ENCODE results near the gene TOR4A. TPM values are rescaled to one million over a fixed set of nuclear protein-coding genes. Genes with fewer than 3 reads are reported as not detected.
"Not testable (repeated sequence)": the region's sequence is repeated elsewhere in the genome, so short reads cannot be mapped to it uniquely, and the experiment has no call there.

The TOR4A gene
- total and polyA plus RNA-seq, 4 donors: 2.6 to 14.0 (median 8.2) TPM

DNA sequence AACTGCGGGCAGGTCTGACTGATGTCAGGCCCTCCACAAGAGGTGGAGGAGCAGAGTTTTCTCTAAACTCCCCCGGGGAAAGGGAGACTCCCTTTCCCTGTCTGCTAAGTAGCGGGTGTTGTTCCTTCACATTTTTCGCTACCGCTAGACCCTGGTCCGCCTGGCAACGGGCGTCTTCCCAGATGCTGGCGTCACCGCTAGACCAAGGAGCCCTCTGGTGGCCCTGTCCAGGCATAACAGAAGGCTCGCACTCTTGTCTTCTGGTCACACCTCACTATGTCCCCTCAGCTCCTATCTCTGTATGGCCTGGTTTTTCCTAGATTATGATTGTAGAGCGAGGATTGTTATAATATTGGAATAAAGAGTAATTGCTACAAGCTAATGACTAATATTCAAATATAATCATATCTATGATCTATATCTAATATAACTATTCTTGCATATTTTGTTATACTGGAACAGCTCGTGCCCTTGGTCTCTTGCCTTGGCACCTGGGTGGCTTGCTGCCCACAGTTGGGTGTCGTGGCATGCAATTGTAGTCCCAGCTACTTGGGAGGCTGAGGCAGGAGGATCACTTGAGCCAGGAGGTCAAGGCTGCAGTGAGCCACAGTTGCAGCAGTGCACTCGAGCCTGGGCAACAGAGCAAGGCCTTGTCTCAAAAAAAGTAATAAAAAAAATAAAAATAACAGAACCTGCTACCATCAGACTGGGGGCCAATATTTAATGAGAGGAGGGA lies 15.2 kb upstream of the TOR4A start:
- H3K9me3 ChIP-seq (ENCODE audit: control insufficient read depth, low read length); ATAC-seq (ENCODE audit: low FRiP score); H3K27ac ChIP-seq (ENCODE audit: low read depth in 1 of 2, low read length in 2 of 2); H3K36me3 ChIP-seq (ENCODE audit: control insufficient read depth in 1 of 2, insufficient read depth in 2 of 2, low read length in 1 of 2); H3K27me3 ChIP-seq (ENCODE audit: control insufficient read depth in 1 of 2, insufficient read depth in 2 of 2, low read length in 1 of 2); DNase-seq; intact Hi-C loops (cut with DNase I); H3K4me3 ChIP-seq (ENCODE audit: low read length in 2 of 2); H3K4me1 ChIP-seq (ENCODE audit: control insufficient read depth in 1 of 2, insufficient read depth in 2 of 2, low read length in 2 of 2): not testable (repeated sequence)
- WGBS, 2 donors: 27 to 29% methylated on average over 14 to 15 of the region's 15 CpGs

DNA sequence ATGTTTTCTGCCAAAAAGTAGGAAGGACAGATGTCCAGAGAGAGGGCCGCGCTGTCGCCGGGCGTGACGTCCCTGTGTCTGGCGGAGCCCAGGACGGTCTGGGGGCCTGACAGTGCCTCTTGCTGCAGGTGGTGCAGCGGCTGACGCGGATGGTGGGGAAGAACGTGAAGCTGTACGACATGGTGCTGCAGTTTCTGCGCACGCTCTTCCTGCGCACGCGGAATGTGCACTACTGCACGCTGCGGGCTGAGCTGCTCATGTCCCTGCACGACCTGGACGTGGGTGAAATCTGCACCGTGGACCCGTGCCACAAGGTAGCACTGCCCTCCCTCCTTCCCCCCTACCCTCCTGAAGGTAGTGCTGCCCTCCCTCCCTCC lies 14.6 kb upstream of the TOR4A start:
- Histone ChIP-seq H3K4me1 (ENCODE audit: control insufficient read depth in 1 of 2, insufficient read depth in 2 of 2, low read length in 2 of 2) (no peaks in the 10 kb centered on the region), H3K36me3 (ENCODE audit: control insufficient read depth in 1 of 2, insufficient read depth in 2 of 2, low read length in 1 of 2) (peaks cover 0 to 2% of the 10 kb centered on the region in 2 donors), H3K27me3 (ENCODE audit: control insufficient read depth in 1 of 2, insufficient read depth in 2 of 2, low read length in 1 of 2) (no peaks in the 10 kb centered on the region), H3K9me3 (ENCODE audit: control insufficient read depth, low read length) (no peaks in the 10 kb centered on the region), H3K27ac (ENCODE audit: low read depth in 1 of 2, low read length in 2 of 2) (no peak overlapping the region), H3K4me3 (ENCODE audit: low read length in 2 of 2) (no peak overlapping the region)
- intact Hi-C loops (cut with DNase I): no loop called here
- no peak for DNase-seq
- WGBS, 2 donors: 90 to 93% methylated on average over 24 of the region's 24 CpGs
- ATAC-seq (ENCODE audit: low FRiP score): peak; percentile 51

DNA sequence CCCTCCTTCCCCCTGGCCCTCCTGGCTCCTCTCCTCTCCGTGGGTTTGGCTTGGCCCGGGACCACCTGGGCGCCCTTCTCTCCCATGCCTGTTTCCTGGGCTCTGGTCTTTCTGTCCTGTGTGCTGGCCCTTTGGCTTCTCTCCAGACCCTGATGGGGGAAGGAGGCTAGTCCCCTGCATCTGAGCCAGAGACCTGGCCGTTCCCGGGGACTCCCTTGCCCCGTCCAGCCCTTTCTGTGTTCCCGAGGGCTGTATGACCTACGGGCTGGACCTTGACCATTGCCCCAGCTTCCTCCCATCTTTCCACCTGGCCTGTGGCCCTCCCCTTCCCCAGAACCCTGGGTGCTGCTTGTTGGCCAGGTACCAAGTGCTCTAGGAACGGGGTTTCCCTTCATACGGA lies 14.0 kb upstream of the TOR4A start:
- H3K36me3 ChIP-seq (ENCODE audit: control insufficient read depth in 1 of 2, insufficient read depth in 2 of 2, low read length in 1 of 2): peaks cover 0 to 2% of the 10 kb centered on the region in 2 donors
- ATAC-seq (ENCODE audit: low FRiP score): no peak

DNA sequence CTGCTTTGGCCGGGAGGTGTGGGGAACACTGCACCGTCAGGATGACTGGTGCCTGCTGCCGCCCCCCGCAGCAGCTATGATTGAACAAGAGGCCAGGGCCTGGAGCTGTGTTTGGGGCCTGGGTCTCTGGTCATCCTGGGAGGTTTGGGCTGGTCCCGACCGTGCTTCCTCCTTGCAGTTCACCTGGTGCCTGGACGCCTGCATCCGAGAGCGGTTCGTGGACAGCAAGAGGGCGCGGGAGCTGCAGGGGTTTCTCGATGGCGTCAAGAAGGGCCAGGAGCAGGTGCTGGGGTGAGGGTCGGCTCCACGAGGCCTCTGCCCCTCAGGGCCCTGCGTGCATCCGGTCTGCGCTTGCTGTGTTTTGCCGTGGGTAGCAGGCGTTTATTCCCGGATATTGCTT lies 13.5 kb upstream of the TOR4A start:
- intact Hi-C loops (cut with DNase I): no loop called here
- Histone ChIP-seq H3K27ac (ENCODE audit: low read depth in 1 of 2, low read length in 2 of 2) (no peak overlapping the region), H3K36me3 (ENCODE audit: control insufficient read depth in 1 of 2, insufficient read depth in 2 of 2, low read length in 1 of 2) (peaks cover 0 to 2% of the 10 kb centered on the region in 2 donors), H3K9me3 (ENCODE audit: control insufficient read depth, low read length) (no peaks in the 10 kb centered on the region), H3K4me3 (ENCODE audit: low read length in 2 of 2) (no peak overlapping the region), H3K27me3 (ENCODE audit: control insufficient read depth in 1 of 2, insufficient read depth in 2 of 2, low read length in 1 of 2) (no peaks in the 10 kb centered on the region), H3K4me1 (ENCODE audit: control insufficient read depth in 1 of 2, insufficient read depth in 2 of 2, low read length in 2 of 2) (peaks cover 0 to 4% of the 10 kb centered on the region in 2 donors)
- no peak for ATAC-seq (ENCODE audit: low FRiP score)
- WGBS, 2 donors: 92 to 94% methylated on average over 22 of the region's 22 CpGs
- DNase-seq: peak in 1 of 2 donors; percentile 73

More for the DNA sequence above, 14.0 kb upstream of the TOR4A start:
- Histone ChIP-seq H3K9me3 (ENCODE audit: control insufficient read depth, low read length) (no peaks in the 10 kb centered on the region), H3K27me3 (ENCODE audit: control insufficient read depth in 1 of 2, insufficient read depth in 2 of 2, low read length in 1 of 2) (no peaks in the 10 kb centered on the region), H3K27ac (ENCODE audit: low read depth in 1 of 2, low read length in 2 of 2) (no peak overlapping the region), H3K4me1 (ENCODE audit: control insufficient read depth in 1 of 2, insufficient read depth in 2 of 2, low read length in 2 of 2) (no peaks in the 10 kb centered on the region), H3K4me3 (ENCODE audit: low read length in 2 of 2) (no peak overlapping the region)
- intact Hi-C loops (cut with DNase I): no loop called here
- DNase-seq: no peak
- 78 to 82% methylated on average over 10 of the region's 10 CpGs for WGBS, 2 donors

DNA sequence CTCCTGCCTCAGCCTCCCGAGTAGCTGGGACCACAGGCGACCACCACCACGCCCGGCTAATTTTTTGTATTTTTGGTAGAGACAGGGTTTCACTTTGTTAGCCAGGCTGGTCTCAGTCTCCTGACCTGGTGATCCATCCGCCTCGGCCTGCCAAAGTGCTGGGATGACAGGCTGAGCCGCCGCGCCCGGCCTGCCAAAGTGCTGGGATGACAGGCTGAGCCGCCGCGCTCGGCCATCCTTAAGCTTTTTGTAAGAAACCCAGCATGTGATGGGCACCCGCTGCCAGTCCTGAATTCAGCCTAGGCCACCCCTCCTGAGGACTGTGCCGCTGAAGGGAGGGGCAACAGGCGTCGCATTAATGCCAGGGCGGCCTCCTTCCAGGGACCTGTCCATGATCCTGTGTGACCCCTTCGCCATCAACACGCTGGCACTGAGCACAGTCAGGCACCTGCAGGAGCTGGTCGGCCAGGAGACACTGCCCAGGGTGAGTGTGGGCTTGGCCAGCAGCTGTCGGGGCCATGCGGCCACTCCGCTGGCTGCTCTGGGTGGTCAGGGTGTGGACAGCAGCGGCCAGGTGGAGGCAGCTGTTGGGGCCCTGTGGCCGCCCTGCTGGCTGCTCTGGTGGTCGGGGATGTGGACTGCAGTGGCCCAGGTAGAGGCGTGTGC lies 11.9 kb upstream of the TOR4A start:
- Histone ChIP-seq H3K27me3 (ENCODE audit: control insufficient read depth in 1 of 2, insufficient read depth in 2 of 2, low read length in 1 of 2) (no peaks in the 10 kb centered on the region), H3K36me3 (ENCODE audit: control insufficient read depth in 1 of 2, insufficient read depth in 2 of 2, low read length in 1 of 2) (peaks cover 0 to 2% of the 10 kb centered on the region in 2 donors), H3K27ac (ENCODE audit: low read depth in 1 of 2, low read length in 2 of 2) (no peak overlapping the region), H3K9me3 (ENCODE audit: control insufficient read depth, low read length) (no peaks in the 10 kb centered on the region), H3K4me3 (ENCODE audit: low read length in 2 of 2) (no peak overlapping the region), H3K4me1 (ENCODE audit: control insufficient read depth in 1 of 2, insufficient read depth in 2 of 2, low read length in 2 of 2) (peaks cover 2 to 4% of the 10 kb centered on the region in 2 donors)
- intact Hi-C loops (cut with DNase I): no loop called here
- ATAC-seq (ENCODE audit: low FRiP score) (no peak), DNase-seq (peak in 1 of 2 donors; percentile 35)
- 90 to 96% methylated on average over 29 of the region's 29 CpGs for WGBS, 2 donors

DNA sequence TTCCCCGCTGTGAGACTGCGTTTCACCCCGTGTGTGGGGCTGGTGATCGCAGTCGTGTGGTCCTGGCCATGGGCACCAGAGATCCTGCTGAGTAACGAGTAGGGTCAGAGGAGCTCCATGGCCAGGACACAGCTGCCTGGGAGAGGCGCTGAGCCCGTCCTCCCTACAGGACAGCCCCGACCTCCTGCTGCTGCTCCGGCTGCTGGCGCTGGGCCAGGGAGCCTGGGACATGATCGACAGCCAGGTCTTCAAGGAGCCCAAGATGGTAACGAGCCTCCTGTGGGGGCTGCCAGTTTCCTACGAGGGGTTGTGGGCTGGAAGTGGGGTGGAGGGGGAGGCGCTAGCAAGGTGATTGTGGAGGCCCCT lies 11.4 kb upstream of the TOR4A start:
- intact Hi-C loops (cut with DNase I): no loop called here
- DNase-seq (peak in 1 of 2 donors; percentile 76), ATAC-seq (ENCODE audit: low FRiP score) (no peak)
- H3K4me1 ChIP-seq (ENCODE audit: control insufficient read depth in 1 of 2, insufficient read depth in 2 of 2, low read length in 2 of 2): peaks cover 2 to 4% of the 10 kb centered on the region in 2 donors
- no peak overlapping the region for H3K27ac ChIP-seq (ENCODE audit: low read depth in 1 of 2, low read length in 2 of 2)
- H3K36me3 ChIP-seq (ENCODE audit: control insufficient read depth in 1 of 2, insufficient read depth in 2 of 2, low read length in 1 of 2): peaks cover 0 to 2% of the 10 kb centered on the region in 2 donors
- no peaks in the 10 kb centered on the region for H3K9me3 ChIP-seq (ENCODE audit: control insufficient read depth, low read length)
- H3K27me3 ChIP-seq (ENCODE audit: control insufficient read depth in 1 of 2, insufficient read depth in 2 of 2, low read length in 1 of 2): no peaks in the 10 kb centered on the region
- WGBS, 2 donors: 85 to 89% methylated on average over 15 of the region's 15 CpGs
- H3K4me3 ChIP-seq (ENCODE audit: low read length in 2 of 2): no peak overlapping the region

DNA sequence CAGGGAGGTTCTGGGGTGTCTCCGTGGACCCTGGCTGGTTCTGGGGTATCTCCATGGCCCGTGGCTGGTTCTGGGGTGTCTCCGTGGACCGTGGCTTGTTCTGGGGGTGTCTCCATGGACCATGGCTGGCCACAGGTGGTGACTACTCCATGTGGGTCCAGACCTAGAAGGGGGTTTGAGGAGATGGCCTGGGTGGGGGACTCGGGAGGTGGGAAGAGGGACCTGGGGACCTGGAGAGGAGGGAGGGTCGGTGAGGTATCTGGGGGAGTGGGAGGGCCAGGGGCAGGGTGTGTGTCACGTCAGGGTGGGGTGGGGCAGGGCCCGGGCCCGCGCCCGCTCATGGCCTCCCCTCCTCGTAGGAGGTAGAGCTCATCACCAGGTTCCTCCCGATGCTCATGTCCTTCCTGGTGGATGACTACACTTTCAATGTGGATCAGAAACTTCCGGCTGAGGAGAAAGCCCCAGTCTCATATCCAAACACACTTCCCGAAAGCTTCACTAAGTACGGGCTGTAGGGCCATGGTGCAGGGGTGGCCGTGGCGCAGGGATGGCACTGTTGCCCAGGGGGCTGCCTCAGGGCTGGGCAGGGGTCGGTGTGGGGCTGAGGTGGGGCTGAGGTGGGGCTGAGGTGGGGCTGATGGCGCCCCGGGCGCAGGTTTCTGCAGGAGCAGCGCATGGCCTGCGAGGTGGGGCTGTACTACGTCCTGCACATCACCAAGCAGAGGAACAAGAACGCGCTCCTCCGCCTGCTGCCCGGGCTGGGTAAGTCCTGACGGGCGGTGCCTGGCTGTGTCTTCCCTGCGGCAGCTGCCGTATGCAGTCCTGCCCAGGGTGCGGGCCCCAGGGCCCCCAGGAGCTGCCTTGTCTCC lies 10.7 kb upstream of the TOR4A start:
- peaks cover 2 to 4% of the 10 kb centered on the region in 2 donors for H3K4me1 ChIP-seq (ENCODE audit: control insufficient read depth in 1 of 2, insufficient read depth in 2 of 2, low read length in 2 of 2)
- H3K27ac ChIP-seq (ENCODE audit: low read depth in 1 of 2, low read length in 2 of 2): no peak overlapping the region
- no peak overlapping the region for H3K4me3 ChIP-seq (ENCODE audit: low read length in 2 of 2)
- ATAC-seq (ENCODE audit: low FRiP score) (no peak), DNase-seq (no peak)
- no peaks in the 10 kb centered on the region for H3K27me3 ChIP-seq (ENCODE audit: control insufficient read depth in 1 of 2, insufficient read depth in 2 of 2, low read length in 1 of 2)
- 89 to 95% methylated on average over 34 of the region's 34 CpGs for WGBS, 2 donors
- H3K36me3 ChIP-seq (ENCODE audit: control insufficient read depth in 1 of 2, insufficient read depth in 2 of 2, low read length in 1 of 2): peaks cover 0 to 2% of the 10 kb centered on the region in 2 donors
- intact Hi-C loops (cut with DNase I): no loop called here
- no peaks in the 10 kb centered on the region for H3K9me3 ChIP-seq (ENCODE audit: control insufficient read depth, low read length)

DNA sequence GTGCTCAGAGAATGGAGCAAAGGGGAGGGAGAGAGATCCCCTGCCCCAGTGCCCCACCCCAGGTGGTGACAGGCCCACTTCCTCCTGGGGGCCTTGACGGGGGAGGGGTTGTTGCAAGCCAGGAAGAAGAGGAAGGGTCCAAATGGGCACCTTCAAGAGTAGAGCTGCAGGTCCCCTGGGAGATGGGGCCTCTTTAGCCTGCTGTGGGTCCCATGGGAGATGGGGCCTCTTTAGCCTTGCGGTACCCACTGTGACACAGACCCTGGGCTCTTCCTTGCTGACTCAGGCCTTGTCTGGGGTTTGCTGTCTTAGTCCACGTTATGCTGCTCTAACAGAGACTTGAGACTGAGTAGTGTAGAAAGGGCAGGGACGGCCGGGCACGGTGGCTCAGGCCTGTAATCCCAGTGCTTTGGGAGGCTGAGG lies 9.6 kb upstream of the TOR4A start:
- H3K27me3 ChIP-seq (ENCODE audit: control insufficient read depth in 1 of 2, insufficient read depth in 2 of 2, low read length in 1 of 2): no peaks in the 10 kb centered on the region
- H3K27ac ChIP-seq (ENCODE audit: low read depth in 1 of 2, low read length in 2 of 2): peak overlapping the region in 1 of 2 donors; percentile 11
- intact Hi-C loops (cut with DNase I): no loop called here
- H3K36me3 ChIP-seq (ENCODE audit: control insufficient read depth in 1 of 2, insufficient read depth in 2 of 2, low read length in 1 of 2): peaks cover 0 to 2% of the 10 kb centered on the region in 2 donors
- 94% methylated on average over 6 of the region's 6 CpGs for WGBS, 2 donors
- no peak overlapping the region for H3K4me3 ChIP-seq (ENCODE audit: low read length in 2 of 2)
- H3K4me1 ChIP-seq (ENCODE audit: control insufficient read depth in 1 of 2, insufficient read depth in 2 of 2, low read length in 2 of 2): peaks cover 2 to 4% of the 10 kb centered on the region in 2 donors
- ATAC-seq (ENCODE audit: low FRiP score) (no peak), DNase-seq (no peak)
- H3K9me3 ChIP-seq (ENCODE audit: control insufficient read depth, low read length): no peaks in the 10 kb centered on the region
